ENCODE results near the gene WDR27.

WDR27 gene

DNA sequence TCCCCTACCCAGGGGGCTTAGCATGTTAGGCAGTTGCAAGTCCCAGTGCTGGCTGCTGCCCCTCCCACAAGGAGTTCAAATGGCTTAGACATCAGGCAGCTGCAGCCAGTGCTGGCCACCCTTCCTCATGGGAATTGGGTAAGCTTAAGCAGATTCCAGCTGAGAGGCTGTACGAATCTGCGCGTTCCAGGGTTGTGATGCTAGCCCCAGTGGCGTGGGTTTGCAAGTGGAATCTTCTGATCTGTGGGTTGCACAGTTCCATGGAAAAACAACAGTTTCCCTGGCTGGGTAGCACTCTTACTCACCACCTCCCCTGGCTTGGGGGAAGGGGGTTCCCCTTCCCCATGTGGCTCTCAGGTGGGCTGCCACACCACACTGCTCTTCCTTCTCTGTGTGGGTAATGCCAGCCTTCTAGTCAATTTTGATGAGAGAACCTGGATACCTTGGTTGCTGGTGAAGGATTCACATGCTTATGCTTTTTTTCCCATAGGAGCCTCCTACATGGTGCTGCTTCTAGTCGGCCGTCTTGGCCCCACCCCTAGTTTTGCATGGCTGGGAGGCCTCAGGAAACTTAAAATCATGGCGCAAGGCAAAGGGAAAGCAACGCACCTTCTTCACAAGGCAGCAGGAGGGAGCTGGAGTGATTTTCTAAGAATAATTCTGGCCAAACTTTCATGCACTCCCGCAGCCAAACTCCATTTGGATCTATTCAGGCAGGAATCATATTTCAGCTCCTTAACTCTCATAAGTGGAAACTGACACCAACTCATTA, 36.6 kb upstream of the WDR27 start (continued):
- TF ChIP-seq, protein P1, sequence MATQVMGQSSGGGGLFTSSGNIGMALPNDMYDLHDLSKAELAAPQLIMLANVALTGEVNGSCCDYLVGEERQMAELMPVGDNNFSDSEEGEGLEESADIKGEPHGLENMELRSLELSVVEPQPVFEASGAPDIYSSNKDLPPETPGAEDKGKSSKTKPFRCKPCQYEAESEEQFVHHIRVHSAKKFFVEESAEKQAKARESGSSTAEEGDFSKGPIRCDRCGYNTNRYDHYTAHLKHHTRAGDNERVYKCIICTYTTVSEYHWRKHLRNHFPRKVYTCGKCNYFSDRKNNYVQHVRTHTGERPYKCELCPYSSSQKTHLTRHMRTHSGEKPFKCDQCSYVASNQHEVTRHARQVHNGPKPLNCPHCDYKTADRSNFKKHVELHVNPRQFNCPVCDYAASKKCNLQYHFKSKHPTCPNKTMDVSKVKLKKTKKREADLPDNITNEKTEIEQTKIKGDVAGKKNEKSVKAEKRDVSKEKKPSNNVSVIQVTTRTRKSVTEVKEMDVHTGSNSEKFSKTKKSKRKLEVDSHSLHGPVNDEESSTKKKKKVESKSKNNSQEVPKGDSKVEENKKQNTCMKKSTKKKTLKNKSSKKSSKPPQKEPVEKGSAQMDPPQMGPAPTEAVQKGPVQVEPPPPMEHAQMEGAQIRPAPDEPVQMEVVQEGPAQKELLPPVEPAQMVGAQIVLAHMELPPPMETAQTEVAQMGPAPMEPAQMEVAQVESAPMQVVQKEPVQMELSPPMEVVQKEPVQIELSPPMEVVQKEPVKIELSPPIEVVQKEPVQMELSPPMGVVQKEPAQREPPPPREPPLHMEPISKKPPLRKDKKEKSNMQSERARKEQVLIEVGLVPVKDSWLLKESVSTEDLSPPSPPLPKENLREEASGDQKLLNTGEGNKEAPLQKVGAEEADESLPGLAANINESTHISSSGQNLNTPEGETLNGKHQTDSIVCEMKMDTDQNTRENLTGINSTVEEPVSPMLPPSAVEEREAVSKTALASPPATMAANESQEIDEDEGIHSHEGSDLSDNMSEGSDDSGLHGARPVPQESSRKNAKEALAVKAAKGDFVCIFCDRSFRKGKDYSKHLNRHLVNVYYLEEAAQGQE (tag by site-specific recombination; IDR thresholded peaks at IDR 0.05), result no peak
- no peak for TF ChIP-seq ZNF560 (tag by site-specific recombination; IDR thresholded peaks at IDR 0.05; ENCODE audit: borderline replicate concordance)
- no peak for TF ChIP-seq ZNF214 (tag by site-specific recombination; IDR thresholded peaks at IDR 0.05; ENCODE audit: borderline replicate concordance)

DNA sequence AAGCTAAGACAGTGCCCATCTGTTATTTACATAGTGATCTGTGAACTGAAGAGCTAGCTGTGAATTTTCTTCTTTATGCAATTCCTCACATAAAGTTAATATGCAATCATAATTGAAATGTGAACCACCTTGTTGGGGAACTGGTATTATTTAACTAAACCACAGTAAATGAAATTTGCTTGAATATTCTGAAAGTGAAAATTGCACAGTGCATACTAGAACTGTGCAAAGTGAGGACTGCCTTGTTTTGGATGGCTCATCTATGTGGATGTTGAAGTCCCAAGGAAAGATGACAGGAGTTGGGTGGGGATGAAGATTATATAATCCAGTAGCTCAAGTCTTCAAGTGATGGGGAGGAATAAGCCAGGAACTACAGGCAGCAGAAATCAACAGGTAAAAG, 28.1 kb upstream of the WDR27 start:
- ChIA-PET POLR2A (no interaction called here), CTCF (no interaction called here)
- no peak overlapping the region for H3K27ac ChIP-seq (ENCODE audit: extremely low read depth, low read depth, low read length)
- no peaks in the 10 kb centered on the region for H3K9me3 ChIP-seq (ENCODE audit: control insufficient read depth, insufficient read depth, low read depth, low read length)
- no peak for TF ChIP-seq KLF10 (tag by site-specific recombination; IDR thresholded peaks at IDR 0.05)
- H3K36me3 ChIP-seq (ENCODE audit: control insufficient read depth in 2 of 2, insufficient read depth in 1 of 2, low read length in 2 of 2), result no peaks in the 10 kb centered on the region
- no peaks in the 10 kb centered on the region for H3K4me1 ChIP-seq (ENCODE audit: control insufficient read depth, insufficient read depth, low read length)
- no peak overlapping the region for H3K4me3 ChIP-seq (ENCODE audit: low read depth, low read length)

DNA sequence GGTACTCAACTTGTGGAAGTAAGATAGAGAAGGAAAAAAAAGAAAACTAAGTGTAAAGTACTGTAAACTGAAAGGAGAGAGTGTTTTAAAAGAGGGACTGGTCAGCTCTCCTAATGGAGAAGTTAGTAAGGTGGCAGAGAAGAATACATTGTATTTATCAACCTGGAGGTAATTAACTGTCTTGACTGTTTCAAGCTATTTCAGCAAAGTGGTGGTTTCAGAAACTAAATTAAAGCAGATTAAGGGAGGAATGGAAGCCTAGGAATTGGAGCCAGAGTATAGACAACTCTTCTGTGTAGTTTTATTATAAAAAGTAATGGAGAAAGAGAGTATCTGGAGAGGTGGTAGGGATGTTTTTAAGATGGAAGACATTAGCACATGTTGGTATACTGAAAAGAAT, 25.1 kb upstream of the WDR27 start:
- Histone ChIP-seq H3K9me3 (ENCODE audit: control insufficient read depth, insufficient read depth, low read depth, low read length) (no peaks in the 10 kb centered on the region), H3K36me3 (ENCODE audit: control insufficient read depth in 2 of 2, insufficient read depth in 1 of 2, low read length in 2 of 2) (no peaks in the 10 kb centered on the region), H3K4me3 (ENCODE audit: low read depth, low read length) (no peak overlapping the region), H3K4me1 (ENCODE audit: control insufficient read depth, insufficient read depth, low read length) (no peaks in the 10 kb centered on the region), H3K27ac (ENCODE audit: extremely low read depth, low read depth, low read length) (no peak overlapping the region)
- CTCF ChIA-PET, result no interaction called here
- TF ChIP-seq, protein P2, sequence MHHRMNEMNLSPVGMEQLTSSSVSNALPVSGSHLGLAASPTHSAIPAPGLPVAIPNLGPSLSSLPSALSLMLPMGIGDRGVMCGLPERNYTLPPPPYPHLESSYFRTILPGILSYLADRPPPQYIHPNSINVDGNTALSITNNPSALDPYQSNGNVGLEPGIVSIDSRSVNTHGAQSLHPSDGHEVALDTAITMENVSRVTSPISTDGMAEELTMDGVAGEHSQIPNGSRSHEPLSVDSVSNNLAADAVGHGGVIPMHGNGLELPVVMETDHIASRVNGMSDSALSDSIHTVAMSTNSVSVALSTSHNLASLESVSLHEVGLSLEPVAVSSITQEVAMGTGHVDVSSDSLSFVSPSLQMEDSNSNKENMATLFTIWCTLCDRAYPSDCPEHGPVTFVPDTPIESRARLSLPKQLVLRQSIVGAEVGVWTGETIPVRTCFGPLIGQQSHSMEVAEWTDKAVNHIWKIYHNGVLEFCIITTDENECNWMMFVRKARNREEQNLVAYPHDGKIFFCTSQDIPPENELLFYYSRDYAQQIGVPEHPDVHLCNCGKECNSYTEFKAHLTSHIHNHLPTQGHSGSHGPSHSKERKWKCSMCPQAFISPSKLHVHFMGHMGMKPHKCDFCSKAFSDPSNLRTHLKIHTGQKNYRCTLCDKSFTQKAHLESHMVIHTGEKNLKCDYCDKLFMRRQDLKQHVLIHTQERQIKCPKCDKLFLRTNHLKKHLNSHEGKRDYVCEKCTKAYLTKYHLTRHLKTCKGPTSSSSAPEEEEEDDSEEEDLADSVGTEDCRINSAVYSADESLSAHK (tag by site-specific recombination; IDR thresholded peaks at IDR 0.05), result peak; percentile 93
- TF ChIP-seq ZNF677 (tag by site-specific recombination; IDR thresholded peaks at IDR 0.05), result no peak
- POLR2A ChIA-PET, result interaction anchor here (1.0 kb wide), 1 partner anchor 25 kb away, joined by 3 read pairs; the partner anchor contains the start of genes DYNLT2 and ERMARD

DNA sequence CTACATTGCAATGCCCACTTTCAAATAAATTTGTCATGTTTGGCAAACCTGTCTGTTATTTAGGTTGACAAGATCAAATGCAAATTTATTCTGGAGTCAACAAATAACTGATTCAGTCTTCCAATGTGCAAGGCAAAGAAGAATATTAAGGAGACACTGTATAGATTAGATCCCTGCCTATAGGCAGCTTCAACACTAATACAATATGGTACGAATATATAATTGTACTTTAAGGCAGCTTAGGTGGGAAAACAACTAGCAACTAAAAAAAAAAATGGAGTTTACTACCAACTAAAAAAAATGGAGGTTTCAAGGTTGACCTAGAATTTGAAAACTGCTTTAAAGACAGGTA, 24.2 kb upstream of the WDR27 start:
- ChIA-PET POLR2A (interaction anchor here (0.6 to 2.3 kb wide), 7 partner anchors 12 to 819 kb away, joined by 3 to 11 read pairs (median 5); partner anchors contain the start of genes C6orf120, DYNLT2, ERMARD and WDR27), CTCF (no interaction called here)
- Histone ChIP-seq H3K9me3 (ENCODE audit: control insufficient read depth, insufficient read depth, low read depth, low read length) (no peaks in the 10 kb centered on the region), H3K4me1 (ENCODE audit: control insufficient read depth, insufficient read depth, low read length) (no peaks in the 10 kb centered on the region), H3K4me3 (ENCODE audit: low read depth, low read length) (no peak overlapping the region), H3K36me3 (ENCODE audit: control insufficient read depth in 2 of 2, insufficient read depth in 1 of 2, low read length in 2 of 2) (no peaks in the 10 kb centered on the region), H3K27ac (ENCODE audit: extremely low read depth, low read depth, low read length) (no peak overlapping the region)
- TF ChIP-seq, protein P2 (tag by site-specific recombination; IDR thresholded peaks at IDR 0.05), result peak; percentile 78; the same call in 1 of the 2 replicates
- no peak for TF ChIP-seq KLF1 (tag by site-specific recombination; IDR thresholded peaks at IDR 0.05)

Measured in HEK293 (cell line).